Naive thymus-derived CD8-positive, alpha-beta T cell (primary cell): Measurements from ENCODE around the gene DNAJC5G. TPM values are rescaled to one million over a fixed set of nuclear protein-coding genes. Genes with fewer than 3 reads are reported as not detected.

Experiments
- ATAC-seq, 2 donors: fragments of 150-1000 bp; cut with Tn5 transposase in 1 of 2; sonication (Bioruptor Pico), chemical (Tn5 transposase) in 1 of 2; 1 replicate in 1 of 2; 2 replicates in 1 of 2; pipeline ENCODE4 v1.10.0; 2021; ENCODE audit warnings: mild to moderate bottlenecking in 2 of 2, moderate library complexity in 2 of 2
- POLR2A ChIA-PET: fragments of 350-600 bp; sonication (Branson Sonifier 250); formaldehyde crosslinking; loops from one replicate; lab custom pipeline; 2021; ENCODE audit warnings: antibody characterized with exemption; lab: Charles Lee
- DNase-seq, 10 donors: peaks; one replicate each; pipeline versions ENCODE4 v3.0.0 to v3.0.0-alpha.2; 2020 to 2022
- H3K27ac Mint-ChIP-seq, 10 donors: one replicate each; pipeline ENCODE4 v1.8.0; 2020 to 2022; ENCODE audit warnings: mild to moderate bottlenecking in 10 of 10, mixed read lengths in 10 of 10, moderate library complexity in 4 of 10, inconsistent platforms in 1 of 10
- H3K27me3 Mint-ChIP-seq, 5 donors: one replicate each; pipeline ENCODE4 v1.8.0; 2021 to 2022; ENCODE audit warnings: mixed read lengths in 5 of 5
- H3K36me3 Mint-ChIP-seq, 3 donors: one replicate each; pipeline ENCODE4 v1.8.0; 2020 to 2022; ENCODE audit warnings: mixed read lengths in 3 of 3, mild to moderate bottlenecking in 2 of 3, inconsistent platforms in 1 of 3
- H3K4me1 Mint-ChIP-seq, 4 donors: one replicate each; pipeline ENCODE4 v1.8.0; 2021 to 2022; ENCODE audit warnings: mixed read lengths in 4 of 4
- H3K4me3 Mint-ChIP-seq, 10 donors: one replicate each; pipeline ENCODE4 v1.8.0; 2020 to 2022; ENCODE audit warnings: mild to moderate bottlenecking in 10 of 10, mixed read lengths in 10 of 10, moderate library complexity in 6 of 10, inconsistent platforms in 1 of 10
- H3K9me3 Mint-ChIP-seq, 9 donors: one replicate each; pipeline ENCODE4 v1.8.0; 2020 to 2022; ENCODE audit warnings: mixed read lengths in 9 of 9, mild to moderate bottlenecking in 3 of 9, inconsistent platforms in 1 of 9, moderate library complexity in 1 of 9
- polyA plus RNA-seq, 3 donors: library from polyadenylated mRNA; unstranded; fragments of 300-500 nt; fragmentation: Illumina TruSeq; gene quantifications; one replicate each; pipeline ENCODE4 v1.2.3, GENCODE V29; 2021
- total RNA-seq, 8 experiments: library from RNA in 2 of 8; stranded (reverse) in 2 of 8; gene quantifications; one replicate each; pipeline ENCODE4 v1.2.3 and lab custom pipeline; 2021 to 2026

The DNAJC5G gene
- total and polyA plus RNA-seq, 5 experiments from 2014 or later: not detected

DNA sequence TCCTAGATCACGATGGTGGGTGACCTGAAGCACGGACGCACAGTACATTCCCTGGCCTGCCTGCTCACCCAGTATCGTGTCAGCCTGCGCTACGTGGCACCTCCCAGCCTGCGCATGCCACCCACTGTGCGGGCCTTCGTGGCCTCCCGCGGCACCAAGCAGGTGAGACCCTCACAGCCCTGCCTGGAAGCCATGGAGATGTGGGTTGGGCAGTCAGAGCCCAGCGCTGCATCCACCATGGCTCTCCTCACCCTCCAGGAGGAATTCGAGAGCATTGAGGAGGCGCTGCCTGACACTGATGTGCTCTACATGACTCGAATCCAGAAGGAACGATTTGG is 32.6 kb upstream of the DNAJC5G start:
- POLR2A ChIA-PET: interaction anchor here (0.6 to 1.1 kb wide), 2 partner anchors 17 to 37 kb away, joined by 3 read pairs; no protein-coding TSS in a partner anchor
- H3K27me3 Mint-ChIP-seq: no peaks in the 10 kb centered on the region
- H3K4me3 Mint-ChIP-seq: no peak overlapping the region
- H3K9me3 Mint-ChIP-seq: no peaks in the 10 kb centered on the region
- H3K36me3 Mint-ChIP-seq: peaks cover 0 to 63% (median 14%) of the 10 kb centered on the region in 3 donors
- DNase-seq (peak in 1 of 10 donors; percentile 57), ATAC-seq (no peak)
- H3K27ac Mint-ChIP-seq: peak overlapping the region in 4 of 10 donors; percentile 11 to 67 (median 46)
- peaks cover 3 to 13% (median 7%) of the 10 kb centered on the region in 4 donors for H3K4me1 Mint-ChIP-seq

DNA sequence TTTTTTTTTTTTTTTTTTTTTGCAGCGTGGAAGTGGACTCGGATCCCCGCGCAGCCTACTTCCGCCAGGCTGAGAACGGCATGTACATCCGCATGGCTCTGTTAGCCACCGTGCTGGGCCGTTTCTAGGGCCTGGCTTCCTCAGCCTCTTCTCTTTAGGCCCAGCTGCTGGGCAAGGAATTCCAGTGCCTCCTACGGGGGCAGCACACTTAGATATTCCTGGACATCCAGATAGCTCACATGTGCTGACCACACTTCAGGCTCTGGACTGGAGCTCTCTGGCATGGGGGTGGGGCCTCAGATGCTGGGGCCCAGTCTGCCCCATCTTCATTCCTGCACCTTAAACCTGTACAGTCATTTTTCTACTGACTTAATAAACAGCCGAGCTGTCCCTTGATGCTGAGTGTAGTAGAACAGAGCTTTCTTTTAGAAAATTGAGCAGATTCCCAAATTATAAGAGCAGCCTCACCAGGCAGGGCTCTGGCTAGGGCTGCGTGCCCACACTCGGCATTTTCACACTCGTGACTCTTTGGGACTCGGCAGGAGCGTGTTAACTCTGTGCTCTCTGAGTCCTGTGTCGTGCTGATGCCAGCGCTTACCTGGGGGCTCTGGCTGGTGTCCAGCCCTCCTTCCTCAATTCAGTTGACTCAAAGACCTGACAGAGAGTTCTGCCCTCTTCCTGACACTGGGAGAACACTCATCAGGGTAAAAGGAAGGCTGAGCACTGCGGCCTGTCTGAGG is 31.7 kb upstream of the DNAJC5G start:
- Mint-ChIP-seq H3K4me3 (no peak overlapping the region), H3K36me3 (peaks cover 0 to 53% (median 8%) of the 10 kb centered on the region in 3 donors), H3K9me3 (no peaks in the 10 kb centered on the region), H3K27ac (peak overlapping the region in 2 of 10 donors; percentile 45 to 78), H3K4me1 (peaks cover 3 to 16% (median 7%) of the 10 kb centered on the region in 4 donors), H3K27me3 (no peaks in the 10 kb centered on the region)
- DNase-seq (peak in 1 of 10 donors; percentile 31), ATAC-seq (no peak)
- POLR2A ChIA-PET: interaction anchor here (1.1 kb wide), 1 partner anchor 16 kb away, joined by 3 read pairs; no protein-coding TSS in a partner anchor

DNA sequence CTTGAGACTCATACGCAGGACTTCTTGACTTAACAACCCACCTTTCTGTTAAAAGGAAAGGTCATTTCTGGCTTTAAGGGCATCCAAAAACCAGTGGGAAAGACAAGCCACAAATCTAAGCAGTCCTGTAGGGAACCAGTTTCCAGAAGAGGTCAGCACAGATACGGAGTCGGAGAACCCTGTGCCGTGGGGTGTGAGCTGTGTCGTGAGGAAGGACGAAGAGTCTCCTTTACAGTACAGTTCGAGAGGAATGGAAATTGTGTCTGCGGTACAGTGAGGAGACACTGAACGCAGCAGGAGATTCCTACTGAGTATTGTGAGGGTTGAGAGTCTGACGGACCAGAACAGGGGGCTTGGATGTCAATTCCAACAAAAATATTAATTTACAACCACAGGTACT is 30.1 kb upstream of the DNAJC5G start:
- no peak overlapping the region for H3K4me3 Mint-ChIP-seq
- no peaks in the 10 kb centered on the region for H3K9me3 Mint-ChIP-seq
- POLR2A ChIA-PET: no interaction called here
- H3K4me1 Mint-ChIP-seq: peaks cover 3 to 16% (median 7%) of the 10 kb centered on the region in 4 donors
- DNase-seq: peak in 1 of 10 donors; percentile 15
- H3K27ac Mint-ChIP-seq: peak overlapping the region in 2 of 10 donors; percentile 44 to 69
- ATAC-seq: no peak
- H3K36me3 Mint-ChIP-seq: peaks cover 0 to 39% (median 5%) of the 10 kb centered on the region in 3 donors
- H3K27me3 Mint-ChIP-seq: no peaks in the 10 kb centered on the region

DNA sequence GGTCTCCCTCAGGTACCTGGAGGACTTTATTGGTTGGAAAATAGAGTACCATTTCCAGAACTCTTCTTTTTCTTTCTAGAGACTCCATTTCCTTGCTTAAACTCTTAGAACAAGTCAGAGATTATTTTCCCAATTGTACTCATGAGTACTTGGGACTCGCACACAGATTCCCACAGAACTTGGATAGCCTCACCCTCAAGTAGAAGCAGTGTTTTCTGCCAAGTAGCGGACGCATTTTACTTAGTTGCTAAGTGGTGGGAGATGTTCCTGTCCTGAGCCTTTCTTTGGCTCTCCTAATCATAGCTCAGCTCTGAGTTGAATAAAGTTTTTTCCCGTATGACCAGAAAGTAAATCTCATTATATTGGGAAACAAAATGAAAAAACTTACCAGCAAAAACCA is 29.6 kb upstream of the DNAJC5G start:
- ATAC-seq: no peak
- H3K9me3 Mint-ChIP-seq: no peaks in the 10 kb centered on the region

DNA sequence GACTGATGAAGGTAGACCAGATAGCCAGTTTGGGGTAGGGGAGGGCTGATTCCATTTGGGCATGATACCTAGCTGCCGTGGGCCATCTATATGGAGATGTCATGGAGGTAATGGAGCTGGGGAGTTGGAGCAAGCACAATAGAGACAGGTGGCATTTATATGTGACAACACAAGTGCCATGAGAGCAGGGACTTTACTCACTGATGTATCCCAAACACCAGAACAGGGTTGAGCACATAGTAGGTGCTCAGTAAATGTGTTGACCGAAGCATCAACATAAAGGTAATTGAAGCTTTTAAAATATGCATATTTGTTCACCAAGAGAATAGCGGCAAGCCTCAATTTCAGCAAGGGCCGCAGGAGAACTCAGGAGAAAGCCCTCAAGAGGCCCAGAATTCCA is 27.3 kb upstream of the DNAJC5G start:
- H3K27me3 Mint-ChIP-seq: peaks cover 0 to 10% (median 2%) of the 10 kb centered on the region in 5 donors
- DNase-seq (no peak), ATAC-seq (no peak)
- H3K4me3 Mint-ChIP-seq: no peak overlapping the region
- H3K4me1 Mint-ChIP-seq: peaks cover 0 to 6% (median 2%) of the 10 kb centered on the region in 4 donors
- no peaks in the 10 kb centered on the region for H3K9me3 Mint-ChIP-seq
- peaks cover 0 to 15% (median 0%) of the 10 kb centered on the region in 3 donors for H3K36me3 Mint-ChIP-seq
- peak overlapping the region in 4 of 10 donors; percentile 3 to 82 (median 32) for H3K27ac Mint-ChIP-seq
- POLR2A ChIA-PET: interaction anchor here (1.2 kb wide), 1 partner anchor 36 kb away, joined by 3 read pairs; the partner anchor contains the start of genes ATRAID and SLC5A6

More for the DNA sequence above, 29.6 kb upstream of the DNAJC5G start:
- no peak overlapping the region for H3K4me3 Mint-ChIP-seq
- H3K36me3 Mint-ChIP-seq: peaks cover 0 to 34% (median 5%) of the 10 kb centered on the region in 3 donors
- H3K27ac Mint-ChIP-seq: peak overlapping the region in 1 of 10 donors; percentile 2
- H3K4me1 Mint-ChIP-seq: peaks cover 4 to 18% (median 8%) of the 10 kb centered on the region in 4 donors
- H3K27me3 Mint-ChIP-seq: no peaks in the 10 kb centered on the region
- DNase-seq: no peak
- POLR2A ChIA-PET: no interaction called here

DNA sequence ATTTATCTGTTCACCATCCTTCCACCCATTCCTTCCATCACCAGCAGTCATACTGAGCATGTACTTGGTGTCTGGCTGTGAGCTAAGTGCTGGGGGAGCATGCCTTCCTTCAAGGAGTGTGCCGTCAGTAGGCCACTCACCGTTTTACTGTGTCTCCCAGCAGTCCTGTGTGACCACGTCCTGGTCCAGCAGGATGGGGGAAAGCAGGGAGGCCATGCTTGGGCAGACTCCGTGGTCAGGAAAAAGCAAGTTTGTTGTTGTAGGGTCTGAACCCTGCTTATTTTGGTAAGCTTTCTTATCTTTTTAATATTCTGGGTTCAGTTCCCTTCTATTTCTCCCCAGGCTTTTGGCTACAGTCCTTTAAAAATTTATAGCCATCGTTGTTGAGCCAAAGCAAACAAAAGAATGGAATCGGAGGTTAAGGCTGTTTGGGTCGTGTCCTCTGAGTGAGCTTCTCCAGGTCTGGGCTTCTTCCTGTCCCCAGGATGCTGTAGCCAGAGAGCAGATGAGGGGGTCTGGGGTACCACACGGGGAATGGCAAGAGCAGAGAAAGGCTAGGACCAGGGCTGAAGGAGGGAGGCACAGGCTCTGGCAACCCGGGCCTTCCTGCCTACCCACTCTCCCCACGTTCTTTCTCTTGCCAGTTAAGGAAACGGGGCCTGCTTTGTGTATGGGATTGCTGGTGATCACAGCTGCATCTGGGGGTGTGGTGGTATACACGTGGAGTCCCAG is 25.9 kb upstream of the DNAJC5G start:
- POLR2A ChIA-PET: no interaction called here
- DNase-seq: peak in 1 of 10 donors; percentile 53
- Mint-ChIP-seq H3K27ac (no peak overlapping the region), H3K27me3 (peaks cover 0 to 14% (median 2%) of the 10 kb centered on the region in 5 donors), H3K36me3 (peaks cover 0 to 2% (median 0%) of the 10 kb centered on the region in 3 donors), H3K4me1 (peaks cover 0 to 6% (median 2%) of the 10 kb centered on the region in 4 donors), H3K4me3 (no peak overlapping the region), H3K9me3 (no peaks in the 10 kb centered on the region)
- ATAC-seq: no peak

DNA sequence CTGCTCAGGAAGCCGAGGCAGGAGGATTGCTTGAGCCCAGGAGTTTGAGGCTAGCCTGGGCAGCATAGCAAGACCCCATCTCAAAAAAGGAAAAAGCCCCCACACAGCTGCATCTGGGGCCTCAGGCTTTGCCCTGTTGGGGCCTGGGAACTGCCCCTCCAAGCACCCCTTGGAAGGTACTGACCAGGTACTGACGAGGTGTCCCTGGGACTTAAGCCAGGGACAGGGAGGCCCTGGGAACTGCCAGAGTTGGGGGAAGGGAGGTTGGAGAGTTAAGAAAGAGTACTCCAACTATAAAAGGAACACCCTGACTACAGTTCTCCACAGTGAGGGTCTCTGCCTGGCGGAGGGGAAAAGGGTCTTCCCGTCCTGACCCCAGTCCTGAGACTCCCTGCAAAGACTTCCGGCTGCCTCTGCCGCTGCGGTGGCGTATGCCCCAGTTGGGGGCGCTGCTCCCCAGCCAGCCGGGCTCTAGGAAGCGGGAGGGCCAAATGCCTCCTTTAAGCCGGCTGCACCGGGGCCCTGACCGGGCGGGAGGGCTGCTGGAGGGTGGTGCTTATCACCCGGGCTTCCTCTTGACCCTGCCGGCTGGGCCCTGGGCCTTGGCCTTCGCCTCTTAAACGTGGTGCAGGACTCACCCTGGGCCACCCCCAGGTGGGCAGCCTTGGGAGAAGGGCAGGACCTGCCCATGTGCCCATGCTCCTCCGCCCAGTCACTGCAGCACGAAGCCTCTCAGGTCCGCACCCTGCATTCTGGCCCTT is 25.2 kb upstream of the DNAJC5G start:
- no peak overlapping the region for H3K27ac Mint-ChIP-seq
- H3K4me1 Mint-ChIP-seq: peaks cover 0 to 6% (median 2%) of the 10 kb centered on the region in 4 donors
- no peak overlapping the region for H3K4me3 Mint-ChIP-seq
- H3K9me3 Mint-ChIP-seq: no peaks in the 10 kb centered on the region
- no peaks in the 10 kb centered on the region for H3K36me3 Mint-ChIP-seq
- peak; percentile 81 to 84 for ATAC-seq
- peaks cover 0 to 22% (median 7%) of the 10 kb centered on the region in 5 donors for H3K27me3 Mint-ChIP-seq
- POLR2A ChIA-PET: interaction anchor here (1.3 kb wide), 1 partner anchor 12 kb away, joined by 3 read pairs; no protein-coding TSS in a partner anchor
- peak; percentile 23 to 68 (median 54) for DNase-seq

DNA sequence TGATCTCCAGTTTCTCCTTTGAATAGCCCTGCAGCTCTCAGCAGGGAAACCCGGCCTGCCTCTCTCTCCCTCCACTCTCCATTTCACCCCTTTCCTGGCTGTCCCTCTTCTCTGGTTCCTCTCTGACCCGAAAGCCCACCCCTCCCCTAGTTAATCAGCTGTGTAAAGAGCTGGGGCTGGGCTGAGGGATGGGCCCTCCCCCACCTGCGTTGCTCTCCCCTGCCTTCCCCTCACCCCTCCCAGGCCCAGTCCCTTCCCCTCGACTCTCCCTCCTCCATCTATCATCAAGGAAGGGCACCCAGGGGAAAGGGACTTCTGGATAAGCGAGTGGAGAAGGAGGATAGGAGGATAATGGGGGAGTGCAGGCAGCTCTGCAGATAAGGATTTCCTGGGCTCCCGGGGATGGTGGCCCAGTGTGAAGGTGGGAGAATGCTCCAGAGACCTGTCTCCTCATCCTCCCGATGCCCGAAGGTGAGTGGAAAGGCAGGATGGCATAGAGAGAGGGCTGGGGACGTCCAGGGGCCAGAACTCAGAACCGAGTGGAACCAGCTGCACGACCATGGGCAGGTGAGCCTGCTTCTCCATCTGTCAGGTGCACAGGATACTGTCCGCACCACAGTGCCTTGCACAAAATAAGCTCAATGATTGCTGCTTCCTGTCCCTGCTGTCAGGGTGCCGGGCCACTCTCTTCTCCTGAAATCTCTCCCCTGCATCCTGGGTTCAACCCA is 24.4 kb upstream of the DNAJC5G start:
- H3K4me1 Mint-ChIP-seq: peaks cover 0 to 6% (median 2%) of the 10 kb centered on the region in 4 donors
- peaks cover 5 to 29% (median 13%) of the 10 kb centered on the region in 5 donors for H3K27me3 Mint-ChIP-seq
- no peaks in the 10 kb centered on the region for H3K9me3 Mint-ChIP-seq
- no peak for ATAC-seq
- H3K27ac Mint-ChIP-seq: peak overlapping the region in 1 of 10 donors; percentile 29
- H3K4me3 Mint-ChIP-seq: no peak overlapping the region
- H3K36me3 Mint-ChIP-seq: no peaks in the 10 kb centered on the region
- DNase-seq: peak in 1 of 10 donors; percentile 34
- POLR2A ChIA-PET: interaction anchor here (1.3 kb wide), 1 partner anchor 13 kb away, joined by 3 read pairs; no protein-coding TSS in a partner anchor

DNA sequence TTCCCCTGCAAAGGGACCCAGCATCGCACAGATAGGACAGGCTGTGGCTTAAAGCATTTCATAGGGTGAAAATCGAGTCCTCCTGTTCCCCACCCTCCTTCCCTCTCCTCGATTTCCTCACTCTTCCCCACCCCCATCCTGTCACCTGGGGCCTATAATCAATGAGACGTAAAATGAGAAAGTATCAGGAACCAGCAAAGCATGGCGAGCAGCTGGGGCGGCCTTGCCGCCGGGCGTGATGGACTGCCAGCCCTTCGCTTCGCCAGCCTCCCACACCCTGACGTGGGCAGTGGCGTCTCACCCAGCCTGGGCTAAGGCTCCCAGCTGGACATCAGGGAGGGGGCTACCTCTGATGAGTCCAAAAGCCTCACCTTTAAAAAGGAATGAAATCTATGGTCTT is 23.5 kb upstream of the DNAJC5G start:
- no peaks in the 10 kb centered on the region for H3K9me3 Mint-ChIP-seq
- no peaks in the 10 kb centered on the region for H3K36me3 Mint-ChIP-seq
- ATAC-seq (no peak), DNase-seq (no peak)
- H3K4me1 Mint-ChIP-seq: peaks cover 0 to 6% (median 2%) of the 10 kb centered on the region in 4 donors
- peak overlapping the region in 1 of 10 donors; percentile 15 for H3K27ac Mint-ChIP-seq
- peaks cover 12 to 39% (median 20%) of the 10 kb centered on the region in 5 donors for H3K27me3 Mint-ChIP-seq
- POLR2A ChIA-PET: no interaction called here
- H3K4me3 Mint-ChIP-seq: no peak overlapping the region

DNA sequence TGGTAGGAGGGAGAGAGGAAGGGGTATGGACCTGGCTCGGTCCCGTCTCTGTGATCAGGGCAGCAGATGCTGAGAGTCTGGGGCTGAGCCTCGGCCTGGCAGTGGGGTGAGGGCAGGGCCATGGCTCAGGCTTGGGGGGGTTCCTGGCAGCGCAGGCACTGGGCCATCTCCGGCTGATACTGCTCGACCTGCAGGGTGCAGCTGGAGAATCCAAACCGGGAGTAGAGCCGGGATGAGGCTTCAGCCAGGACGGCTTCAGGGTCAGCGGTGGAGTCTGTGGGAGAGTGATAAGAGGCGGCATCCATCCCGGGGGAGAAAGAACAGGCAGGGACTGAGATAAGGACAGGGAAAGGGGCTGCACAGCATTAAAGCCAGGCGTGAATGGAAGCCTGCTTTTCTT is 20.0 kb upstream of the DNAJC5G start:
- no peaks in the 10 kb centered on the region for H3K36me3 Mint-ChIP-seq
- POLR2A ChIA-PET: no interaction called here
- H3K27ac Mint-ChIP-seq: peak overlapping the region in 1 of 10 donors; percentile 46
- H3K4me1 Mint-ChIP-seq: peaks cover 0 to 3% (median 1%) of the 10 kb centered on the region in 4 donors
- ATAC-seq: no peak
- no peaks in the 10 kb centered on the region for H3K9me3 Mint-ChIP-seq
- H3K4me3 Mint-ChIP-seq: no peak overlapping the region
- DNase-seq: no peak
- H3K27me3 Mint-ChIP-seq: peaks cover 19 to 71% (median 47%) of the 10 kb centered on the region in 5 donors

DNA sequence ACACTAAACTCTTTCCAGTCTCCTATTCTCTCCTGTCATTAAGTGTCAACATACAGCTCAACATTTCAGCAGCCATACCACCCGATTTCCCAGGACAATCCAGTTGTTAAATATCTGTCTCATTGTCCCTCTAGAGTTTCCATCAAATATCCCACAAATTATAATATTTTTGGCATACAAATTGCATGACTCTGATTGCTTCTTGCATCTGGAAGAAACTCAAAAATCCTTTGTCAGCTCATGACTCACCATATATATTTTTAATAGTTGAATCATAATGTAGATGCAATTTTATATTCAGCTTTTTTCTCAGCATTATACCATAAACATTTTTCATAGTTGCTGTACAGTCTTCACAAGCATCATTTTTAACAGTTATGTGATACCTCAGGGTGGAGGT is 19.6 kb upstream of the DNAJC5G start:
- H3K4me1 Mint-ChIP-seq: peaks cover 0 to 2% (median 0%) of the 10 kb centered on the region in 4 donors
- H3K9me3 Mint-ChIP-seq: no peaks in the 10 kb centered on the region
- no peak overlapping the region for H3K27ac Mint-ChIP-seq
- DNase-seq: no peak
- no peak overlapping the region for H3K4me3 Mint-ChIP-seq
- peaks cover 0 to under 1% (median 0%) of the 10 kb centered on the region in 3 donors for H3K36me3 Mint-ChIP-seq
- POLR2A ChIA-PET: no interaction called here
- H3K27me3 Mint-ChIP-seq: peaks cover 23 to 76% (median 51%) of the 10 kb centered on the region in 5 donors
- ATAC-seq: no peak
